Ishikawa (cell line): Measurements from ENCODE around the gene GHSR.

Experiments
- CEBPB ChIP-seq: IDR thresholded peaks from 2 replicates; pipeline ENCODE4 v1.6.1; 2012
- CREB1 ChIP-seq: IDR thresholded peaks from 2 replicates; pipeline ENCODE4 v1.6.1; 2012; ENCODE audit warnings: low read depth
- EGR1 ChIP-seq: IDR thresholded peaks from 2 replicates; pipeline ENCODE4 v1.6.1; 2012
- EP300 ChIP-seq: IDR thresholded peaks from 2 replicates; pipeline ENCODE4 v1.6.1; 2012; ENCODE audit warnings: borderline replicate concordance
- FOXM1 ChIP-seq: IDR thresholded peaks from 2 replicates; pipeline ENCODE4 v1.6.1; 2012; ENCODE audit warnings: low read depth, borderline replicate concordance
- MAX ChIP-seq: IDR thresholded peaks from 2 replicates; pipeline ENCODE4 v1.6.1; 2012
- NFIC ChIP-seq: IDR thresholded peaks from 2 replicates; pipeline ENCODE4 v1.6.1; 2012
- RAD21 ChIP-seq: IDR thresholded peaks from 2 replicates; pipeline ENCODE4 v1.6.1; 2012; ENCODE audit warnings: low read depth
- REST ChIP-seq: IDR thresholded peaks from 2 replicates; pipeline ENCODE4 v1.6.1; 2012; ENCODE audit warnings: low read depth, mild to moderate bottlenecking
- TAF1 ChIP-seq: IDR thresholded peaks from 2 replicates; pipeline ENCODE4 v1.6.1; 2012; ENCODE audit warnings: low read depth, mild to moderate bottlenecking
- TCF12 ChIP-seq: IDR thresholded peaks from 2 replicates; pipeline ENCODE4 v1.6.1; 2012; ENCODE audit warnings: low read depth
- TEAD4 ChIP-seq: IDR thresholded peaks from 2 replicates; pipeline ENCODE4 v1.6.1; 2012
- USF1 ChIP-seq: IDR thresholded peaks from 2 replicates; pipeline ENCODE4 v1.6.1; 2012
- YY1 ChIP-seq: IDR thresholded peaks from 2 replicates; pipeline ENCODE4 v1.6.1; 2012; ENCODE audit warnings: low read depth
- ZBTB7A ChIP-seq: IDR thresholded peaks from 2 replicates; pipeline ENCODE4 v1.6.1; 2012; ENCODE audit warnings: low read depth

GHSR gene

GRCh38 chr3:172447611-172448579, at the start of gene GHSR:
Gene GHSR, minus strand, starts transcription at chr3:172448456. Its CDS starts 43 bp downstream, at chr3:172448413.
- TF ChIP-seq RAD21 (no peak), YY1 (no peak), USF1 (no peak), TAF1 (no peak), TCF12 (no peak), CEBPB (no peak), ZBTB7A (no peak), EGR1 (no peak), MAX (no peak), CREB1 (no peak), REST (no peak), FOXM1 (no peak), NFIC (no peak), TEAD4 (no peak), EP300 (no peak)

GRCh38 chr3:172490198-172490669, 42.0 kb upstream of the GHSR start:
- peak; percentile 88 for TF ChIP-seq RAD21

GRCh38 chr3:172478116-172478515, 29.9 kb upstream of the GHSR start:
- no peak for TF ChIP-seq ZBTB7A
- TF ChIP-seq TEAD4: no peak
- no peak for TF ChIP-seq REST
- TF ChIP-seq NFIC: no peak
- TF ChIP-seq EP300: no peak

GRCh38 chr3:172476347-172476746, 28.1 kb upstream of the GHSR start:
- TF ChIP-seq YY1: no peak
- TF ChIP-seq NFIC: no peak
- TF ChIP-seq CEBPB: no peak
- TF ChIP-seq USF1: no peak
- TF ChIP-seq EP300: no peak
- no peak for TF ChIP-seq ZBTB7A
- no peak for TF ChIP-seq REST

- no peak for TF ChIP-seq TAF1
- no peak for TF ChIP-seq MAX
- no peak for TF ChIP-seq USF1
- no peak for TF ChIP-seq NFIC
- TF ChIP-seq RAD21: no peak
- no peak for TF ChIP-seq FOXM1
- no peak for TF ChIP-seq EGR1
- no peak for TF ChIP-seq EP300
- no peak for TF ChIP-seq TCF12
- no peak for TF ChIP-seq CEBPB
- no peak for TF ChIP-seq TEAD4
- TF ChIP-seq REST: no peak
Measured at GRCh38 chr3:172475703-172476102, 27.4 kb upstream of the GHSR start.
